GM12878 (cell line): ENCODE results near the gene SALL1. TPM values are rescaled to one million over a fixed set of nuclear protein-coding genes. Genes with fewer than 3 reads are reported as not detected.

ENCODE experiments used
- ATAC-seq: fragments of 200-7000 bp; cut with Tn5 transposase; 3 replicates; pipeline ENCODE4 v1.9.1; 2020; ENCODE audit warnings: mild to moderate bottlenecking, moderate library complexity
- BruUV-seq: library from RNA; stranded (reverse); fragments of 400-500 nt; replicated peaks from 2 replicates; lab custom pipeline; 2021; lab: Mats Ljungman, UMichigan
- CTCF ChIA-PET: fragments of 300-600 bp; sonication (Branson Sonifier 250); formaldehyde crosslinking; extraction: SDS; loops from one replicate; lab custom pipeline; 2021; ENCODE audit warnings: inconsistent platforms; lab: Yijun Ruan, JAX
- POLR2A ChIA-PET: fragments of 350-600 bp; formaldehyde crosslinking; extraction: SDS; loops from one replicate; lab custom pipeline; 2021; ENCODE audit warnings: inconsistent platforms; lab: Charles Lee
- RAD21 ChIA-PET: fragments of 300-600 bp; sonication (Branson Sonifier 250); formaldehyde crosslinking; loops from one replicate; lab custom pipeline; 2023; ENCODE audit warnings: antibody characterized with exemption; ENCODE audit not compliant: unreplicated experiment; lab: Charles Lee
- SMC1A ChIA-PET: fragments of 300-600 bp; sonication (Branson Sonifier 250); formaldehyde crosslinking; loops from one replicate; lab custom pipeline; 2023; ENCODE audit not compliant: unreplicated experiment, uncharacterized antibody; lab: Charles Lee
- DNase-seq: peaks from one replicate; pipeline ENCODE4 v3.0.0-alpha.2; 2011; ENCODE audit warnings: low read depth, low spot score
- FAIRE-seq: peaks from 3 replicates; lab custom pipeline; 2011; peaks lifted over from hg19 to GRCh38; lab: Jason Lieb, UNC
- H2AFZ ChIP-seq: 2 replicates; pipeline ENCODE4 v1.6.0; 2011; ENCODE audit warnings: low read depth, low read length, control low read depth; ENCODE audit not compliant: control insufficient read depth
- H3K27ac ChIP-seq: 2 replicates; pipeline ENCODE4 v1.5.1; 2011; ENCODE audit warnings: control low read depth; ENCODE audit not compliant: control insufficient read depth, insufficient read depth
- H3K27me3 ChIP-seq, 2 experiments: replicated peaks in 1 of 2; 2 replicates each; pipeline versions ENCODE4 v1.6.0 to v1.6.1; 2011; ENCODE audit warnings: low read length in 1 of 2; ENCODE audit not compliant: control insufficient read depth in 2 of 2, insufficient read depth in 2 of 2
- H3K36me3 ChIP-seq, 2 experiments: 2 replicates each; pipeline ENCODE4 v1.5.1; 2011; ENCODE audit warnings: low read length in 1 of 2; ENCODE audit not compliant: control insufficient read depth in 2 of 2, insufficient read depth in 2 of 2
- H3K4me1 ChIP-seq: 2 replicates; pipeline ENCODE4 v1.6.1; 2011; ENCODE audit warnings: mild to moderate bottlenecking, low read length, moderate library complexity, mixed read lengths; ENCODE audit not compliant: control insufficient read depth, insufficient read depth
- H3K4me2 ChIP-seq: 2 replicates; pipeline ENCODE4 v1.6.0; 2011; ENCODE audit warnings: control low read depth; ENCODE audit not compliant: control insufficient read depth, insufficient read depth
- H3K4me3 ChIP-seq: fragments of 200-600 bp; sonication (generic); 2 replicates; pipeline ENCODE4 v1.5.1; 2016
- H3K79me2 ChIP-seq: 2 replicates; pipeline ENCODE4 v1.6.0; 2011; ENCODE audit warnings: low read length; ENCODE audit not compliant: control insufficient read depth, insufficient read depth
- H3K9ac ChIP-seq: 2 replicates; pipeline ENCODE4 v1.8.0; 2011; ENCODE audit warnings: low read length, control low read depth, mixed read lengths; ENCODE audit not compliant: control insufficient read depth, insufficient read depth
- H3K9me3 ChIP-seq: replicated peaks from 3 replicates; pipeline ENCODE4 v1.5.1; 2011; ENCODE audit warnings: mild to moderate bottlenecking, low read length; ENCODE audit not compliant: control insufficient read depth, insufficient read depth
- H4K20me1 ChIP-seq: 2 replicates; pipeline ENCODE4 v1.6.0; 2011; ENCODE audit not compliant: control insufficient read depth, insufficient read depth
- CREM ChIP-seq: IDR thresholded peaks from 2 replicates; pipeline ENCODE4 v1.6.1; 2014; ENCODE audit warnings: antibody characterized with exemption, low read depth
- FOXK2 ChIP-seq: fragments of 450-650 bp; IDR thresholded peaks from 2 replicates; pipeline ENCODE4 v1.6.1; 2017; ENCODE audit warnings: mild to moderate bottlenecking, moderate library complexity
- GABPA ChIP-seq: IDR thresholded peaks from 2 replicates; pipeline ENCODE4 v1.6.1; 2014; ENCODE audit warnings: antibody characterized with exemption, low read depth, mild to moderate bottlenecking, inconsistent platforms
- HCFC1 ChIP-seq: fragments of 150-350 bp; IDR thresholded peaks from 2 replicates; pipeline ENCODE4 v1.6.1; 2014; ENCODE audit warnings: low read length
- NBN ChIP-seq: fragments of 450-650 bp; IDR thresholded peaks from 2 replicates; pipeline ENCODE4 v1.6.1; 2016
- NFIC ChIP-seq: IDR thresholded peaks from 2 replicates; pipeline ENCODE4 v1.6.1; 2012; ENCODE audit warnings: low read depth, mild to moderate bottlenecking, inconsistent platforms, low read length, moderate library complexity
- STAT3 ChIP-seq: IDR thresholded peaks from 2 replicates; pipeline ENCODE4 v1.6.1; 2011; ENCODE audit warnings: low read depth, low read length, improper control_type of control experiment
- ZNF274 ChIP-seq: IDR thresholded peaks from one replicate; pipeline ENCODE4 v1.8.0; 2011; ENCODE audit not compliant: insufficient read length, insufficient read depth
- WGBS: methylation state at CpG from one replicate; pipeline ENCODE4 v1.1.6; 2016; ENCODE audit warnings: low lambda C conversion rate; ENCODE audit not compliant: insufficient replicate concordance, insufficient coverage; ENCODE audit errors: missing lambda C conversion rate; 5-methylcytosine and 5-hydroxymethylcytosine counted together
- in situ Hi-C: fragments of 300-500 bp; cut with MboI; formaldehyde crosslinking; loops from 9 replicates; pipeline ENCODE4 v1.14.3; 2018; ENCODE audit warnings: mixed read lengths
- intact Hi-C: fragments of 100-400 bp; cut with micrococcal nuclease; formaldehyde crosslinking; loops from one replicate; pipeline ENCODE4 v1.14.2; 2022; ENCODE audit not compliant: unreplicated experiment
- polyA plus RNA-seq, 11 experiments: library from polyadenylated mRNA; depleted of rRNA in 4 of 11; unstranded in 6 of 11; stranded (reverse) in 5 of 11; fragments of >200 nt; fragmentation: Nextera tagmentation in 4 of 11; fragmentation: Illumina TruSeq in 1 of 11; extraction: Ambion mirVana in 4 of 11; extraction: Trizol in 1 of 11; gene quantifications; 1 replicate in 1 of 11; 2 replicates in 10 of 11; pipeline versions ENCODE4 v1.2.1 to v1.2.3, GENCODE V29; 2011 to 2016; ENCODE audit warnings: inconsistent platforms in 2 of 11, missing spikeins in 2 of 11, low read depth in 1 of 11
- total RNA-seq, 4 experiments: library from RNA; depleted of rRNA in 3 of 4; stranded (reverse); fragments of >200 nt in 3 of 4; fragmentation: Illumina TruSeq in 1 of 4; extraction: Trizol in 1 of 4; gene quantifications; 2 replicates each; pipeline versions ENCODE4 v1.2.1 to v1.2.3, GENCODE V29; 2013 to 2021
- TF ChIP-seq, protein P1 (sequence below): fragments of 450-650 bp; IDR thresholded peaks from 2 replicates; pipeline ENCODE4 v1.6.1; 2018; ENCODE audit warnings: mild to moderate bottlenecking, low read depth, moderate library complexity; ENCODE audit not compliant: partially characterized antibody

The SALL1 gene
- total and polyA plus RNA-seq, 10 of the 15 experiments (the other 5 are each of a cell fraction or from before 2014, with no cell fraction given) = 0.01 to 0.08 (median 0.03) TPM; not detected in 6

DNA sequence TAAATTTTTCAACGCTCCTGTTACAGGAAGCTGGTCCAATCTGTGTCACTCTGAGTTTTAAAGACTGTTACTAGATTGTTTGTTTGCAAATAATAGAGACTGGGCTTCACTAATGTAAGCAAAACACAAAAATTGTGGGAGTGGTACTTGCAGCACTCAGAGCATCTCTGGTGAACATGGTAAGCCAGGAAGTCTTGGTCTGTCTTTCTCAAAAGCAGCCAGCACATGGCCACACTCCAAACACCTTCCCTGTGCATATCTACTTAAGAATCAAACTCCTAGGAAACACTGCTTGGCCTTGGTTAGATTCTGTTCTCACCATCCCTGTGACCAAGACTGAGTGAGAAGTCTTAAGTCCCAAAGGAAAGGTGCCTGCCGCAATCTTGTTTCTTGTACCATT is 49.7 kb upstream of the SALL1 start:
- Histone ChIP-seq H3K27ac (no peak overlapping the region), H3K4me2 (no peak overlapping the region), H3K4me3 (no peak overlapping the region), H3K79me2 (no peaks in the 10 kb centered on the region), H3K9ac (no peak overlapping the region), H3K9me3 (no peaks in the 10 kb centered on the region; the same call in 2 of the 3 replicates), H3K36me3 (no peaks in the 10 kb centered on the region), H3K4me1 (no peaks in the 10 kb centered on the region), H2AFZ (no peak overlapping the region), H3K27me3 (no peaks in the 10 kb centered on the region), H4K20me1 (no peaks in the 10 kb centered on the region)
- DNase-seq (no peak), ATAC-seq (no peak), FAIRE-seq (no peak)
- in situ Hi-C loops (no loop called here), intact Hi-C loops (loop anchor here (10.0 kb wide), 1 partner anchor 64 kb away; no protein-coding TSS in a partner anchor)
- TF ChIP-seq, protein P1, sequence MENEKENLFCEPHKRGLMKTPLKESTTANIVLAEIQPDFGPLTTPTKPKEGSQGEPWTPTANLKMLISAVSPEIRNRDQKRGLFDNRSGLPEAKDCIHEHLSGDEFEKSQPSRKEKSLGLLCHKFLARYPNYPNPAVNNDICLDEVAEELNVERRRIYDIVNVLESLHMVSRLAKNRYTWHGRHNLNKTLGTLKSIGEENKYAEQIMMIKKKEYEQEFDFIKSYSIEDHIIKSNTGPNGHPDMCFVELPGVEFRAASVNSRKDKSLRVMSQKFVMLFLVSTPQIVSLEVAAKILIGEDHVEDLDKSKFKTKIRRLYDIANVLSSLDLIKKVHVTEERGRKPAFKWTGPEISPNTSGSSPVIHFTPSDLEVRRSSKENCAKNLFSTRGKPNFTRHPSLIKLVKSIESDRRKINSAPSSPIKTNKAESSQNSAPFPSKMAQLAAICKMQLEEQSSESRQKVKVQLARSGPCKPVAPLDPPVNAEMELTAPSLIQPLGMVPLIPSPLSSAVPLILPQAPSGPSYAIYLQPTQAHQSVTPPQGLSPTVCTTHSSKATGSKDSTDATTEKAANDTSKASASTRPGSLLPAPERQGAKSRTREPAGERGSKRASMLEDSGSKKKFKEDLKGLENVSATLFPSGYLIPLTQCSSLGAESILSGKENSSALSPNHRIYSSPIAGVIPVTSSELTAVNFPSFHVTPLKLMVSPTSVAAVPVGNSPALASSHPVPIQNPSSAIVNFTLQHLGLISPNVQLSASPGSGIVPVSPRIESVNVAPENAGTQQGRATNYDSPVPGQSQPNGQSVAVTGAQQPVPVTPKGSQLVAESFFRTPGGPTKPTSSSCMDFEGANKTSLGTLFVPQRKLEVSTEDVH = no peak
- TF ChIP-seq ZNF274 (no peak), HCFC1 (no peak), NFIC (no peak), CREM (no peak), NBN (no peak), STAT3 (no peak), GABPA (no peak), FOXK2 (no peak)
- ChIA-PET RAD21 (no interaction called here), SMC1A (interaction anchor here (0.6 kb wide), 2 partner anchors 556 to 700 kb away, joined by 3 read pairs; no protein-coding TSS in a partner anchor), POLR2A (no interaction called here), CTCF (no interaction called here)
- BruUV-seq = no TSS peak
- WGBS = 50% methylated on average over 2 of the region's 2 CpGs
